ENCODE results near the gene CRYBG3. TPM values are rescaled to one million over a fixed set of nuclear protein-coding genes. Genes with fewer than 3 reads are reported as not detected.

The CRYBG3 gene
- total RNA-seq, 1 donor = 20.3 TPM

- H3K79me2 ChIP-seq (ENCODE audit: insufficient read depth, low read length) = no peaks in the 10 kb centered on the region
- DNase-seq (ENCODE audit: insufficient read length, low spot score, missing footprints) = no peak
- H3K27ac ChIP-seq (ENCODE audit: low read depth, low read length) = no peak overlapping the region
- H2AFZ ChIP-seq (ENCODE audit: low read length) = no peak overlapping the region
- no peak for TF ChIP-seq CTCF (IDR thresholded peaks at IDR 0.05; ENCODE audit: extremely low read depth, low read depth, low read length)
- H3K27me3 ChIP-seq (ENCODE audit: insufficient read depth, low read length) = no peaks in the 10 kb centered on the region
- H3K9me3 ChIP-seq (ENCODE audit: low read depth, low read length) = no peaks in the 10 kb centered on the region
- H3K4me3 ChIP-seq (ENCODE audit: insufficient read depth, low read length) = no peak overlapping the region
- no peaks in the 10 kb centered on the region for H3K4me1 ChIP-seq (ENCODE audit: insufficient read depth, low read length)
- no peaks in the 10 kb centered on the region for H4K20me1 ChIP-seq (ENCODE audit: insufficient read depth, low read length)
- H3K36me3 ChIP-seq (ENCODE audit: insufficient read depth, low read length) = no peaks in the 10 kb centered on the region
- no peak overlapping the region for H3K4me2 ChIP-seq (ENCODE audit: insufficient read depth, low read length)
These were observed 105.9 kb downstream of the CRYBG3 start for GRCh38 chr3:97927704-97928103.

DNA sequence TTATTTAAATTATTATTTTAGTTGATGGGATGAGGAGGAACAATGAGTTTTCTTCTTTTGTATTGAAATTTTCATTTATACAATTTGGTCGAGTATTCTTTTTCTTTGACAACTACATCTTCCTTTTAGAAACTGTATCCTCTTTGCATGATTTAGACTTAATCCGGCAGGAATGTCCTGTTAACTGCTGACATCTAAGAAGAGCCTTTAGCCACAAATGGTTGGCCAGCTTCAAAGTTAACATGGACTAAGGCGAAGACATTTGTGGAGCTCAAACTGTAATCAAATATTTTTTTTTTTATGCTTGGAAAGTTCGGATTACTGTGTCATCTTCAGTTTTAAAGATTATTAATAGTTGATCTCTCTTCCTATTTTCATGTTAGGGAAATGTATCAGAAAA is 107.2 kb downstream of the CRYBG3 start:
- no peaks in the 10 kb centered on the region for H3K9me3 ChIP-seq (ENCODE audit: low read depth, low read length)
- H3K36me3 ChIP-seq (ENCODE audit: insufficient read depth, low read length) = no peaks in the 10 kb centered on the region
- H3K79me2 ChIP-seq (ENCODE audit: insufficient read depth, low read length) = no peaks in the 10 kb centered on the region
- TF ChIP-seq CTCF (IDR thresholded peaks at IDR 0.05; ENCODE audit: extremely low read depth, low read depth, low read length) = no peak
- H3K27me3 ChIP-seq (ENCODE audit: insufficient read depth, low read length) = no peaks in the 10 kb centered on the region
- H3K4me3 ChIP-seq (ENCODE audit: insufficient read depth, low read length) = no peak overlapping the region
- H3K4me2 ChIP-seq (ENCODE audit: insufficient read depth, low read length) = no peak overlapping the region
- no peak overlapping the region for H2AFZ ChIP-seq (ENCODE audit: low read length)
- H4K20me1 ChIP-seq (ENCODE audit: insufficient read depth, low read length) = no peaks in the 10 kb centered on the region
- no peak overlapping the region for H3K27ac ChIP-seq (ENCODE audit: low read depth, low read length)
- no peaks in the 10 kb centered on the region for H3K4me1 ChIP-seq (ENCODE audit: insufficient read depth, low read length)
- no peak for DNase-seq (ENCODE audit: insufficient read length, low spot score, missing footprints)

DNA sequence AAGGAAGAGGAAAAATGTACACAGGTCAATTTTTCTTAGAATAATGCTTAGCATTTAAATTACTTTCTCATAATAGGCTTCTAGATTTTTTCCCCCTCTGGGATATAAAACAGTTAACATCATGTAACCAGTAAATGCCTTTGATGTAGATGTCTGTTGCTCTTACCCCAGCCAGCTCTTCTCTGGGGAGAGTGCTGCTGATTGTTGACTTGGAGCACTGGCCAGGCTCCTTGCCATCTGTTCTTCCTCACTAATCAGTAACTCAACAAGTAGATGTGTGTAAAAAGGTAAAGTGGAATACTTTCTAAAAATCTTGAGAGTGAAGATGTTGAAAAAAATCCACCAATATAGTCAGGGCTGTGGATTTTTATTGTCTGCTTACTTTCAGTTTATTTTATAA is 108.2 kb downstream of the CRYBG3 start:
- no peak for TF ChIP-seq CTCF (IDR thresholded peaks at IDR 0.05; ENCODE audit: extremely low read depth, low read depth, low read length)
- no peak for DNase-seq (ENCODE audit: insufficient read length, low spot score, missing footprints)
- H4K20me1 ChIP-seq (ENCODE audit: insufficient read depth, low read length) = no peaks in the 10 kb centered on the region
- H3K9me3 ChIP-seq (ENCODE audit: low read depth, low read length) = no peaks in the 10 kb centered on the region
- H3K27ac ChIP-seq (ENCODE audit: low read depth, low read length) = no peak overlapping the region
- H3K36me3 ChIP-seq (ENCODE audit: insufficient read depth, low read length) = no peaks in the 10 kb centered on the region
- no peak overlapping the region for H3K4me3 ChIP-seq (ENCODE audit: insufficient read depth, low read length)
- no peak overlapping the region for H3K4me2 ChIP-seq (ENCODE audit: insufficient read depth, low read length)
- H2AFZ ChIP-seq (ENCODE audit: low read length) = no peak overlapping the region
- no peaks in the 10 kb centered on the region for H3K4me1 ChIP-seq (ENCODE audit: insufficient read depth, low read length)
- no peaks in the 10 kb centered on the region for H3K79me2 ChIP-seq (ENCODE audit: insufficient read depth, low read length)
- no peaks in the 10 kb centered on the region for H3K27me3 ChIP-seq (ENCODE audit: insufficient read depth, low read length)

GRCh38 chr3:97931218-97931617 is 109.4 kb downstream of the CRYBG3 start:
- H3K79me2 ChIP-seq (ENCODE audit: insufficient read depth, low read length) = no peaks in the 10 kb centered on the region
- no peak overlapping the region for H3K27ac ChIP-seq (ENCODE audit: low read depth, low read length)
- H3K4me2 ChIP-seq (ENCODE audit: insufficient read depth, low read length) = no peak overlapping the region
- H3K36me3 ChIP-seq (ENCODE audit: insufficient read depth, low read length) = no peaks in the 10 kb centered on the region
- H2AFZ ChIP-seq (ENCODE audit: low read length) = no peak overlapping the region
- no peaks in the 10 kb centered on the region for H3K9me3 ChIP-seq (ENCODE audit: low read depth, low read length)
- H4K20me1 ChIP-seq (ENCODE audit: insufficient read depth, low read length) = no peaks in the 10 kb centered on the region
- no peaks in the 10 kb centered on the region for H3K4me1 ChIP-seq (ENCODE audit: insufficient read depth, low read length)
- no peak for DNase-seq (ENCODE audit: insufficient read length, low spot score, missing footprints)
- no peak overlapping the region for H3K4me3 ChIP-seq (ENCODE audit: insufficient read depth, low read length)
- no peaks in the 10 kb centered on the region for H3K27me3 ChIP-seq (ENCODE audit: insufficient read depth, low read length)
- no peak for TF ChIP-seq CTCF (IDR thresholded peaks at IDR 0.05; ENCODE audit: extremely low read depth, low read depth, low read length)

Data from osteoblast (primary cell).